Mammary epithelial cell (primary cell): Measurements from ENCODE around the gene KLHL42.

ENCODE experiments used
- EZH2 ChIP-seq: IDR thresholded peaks from 2 replicates; pipeline ENCODE4 v1.6.1; 2012; ENCODE audit warnings: low read length, inconsistent platforms, borderline replicate concordance
- TF ChIP-seq, protein P1 (sequence below), 2 donors: IDR thresholded peaks in 1 of 2; conservative IDR thresholded peaks in 1 of 2; 2 replicates each; pipeline ENCODE4 v1.5.1; 2011 to 2012; ENCODE audit warnings: inconsistent platforms in 2 of 2, low read length in 2 of 2, mild to moderate bottlenecking in 2 of 2, control low read depth in 1 of 2, low read depth in 1 of 2; ENCODE audit not compliant: insufficient read depth in 1 of 2; ENCODE audit errors: extremely low read depth in 1 of 2

DNA sequence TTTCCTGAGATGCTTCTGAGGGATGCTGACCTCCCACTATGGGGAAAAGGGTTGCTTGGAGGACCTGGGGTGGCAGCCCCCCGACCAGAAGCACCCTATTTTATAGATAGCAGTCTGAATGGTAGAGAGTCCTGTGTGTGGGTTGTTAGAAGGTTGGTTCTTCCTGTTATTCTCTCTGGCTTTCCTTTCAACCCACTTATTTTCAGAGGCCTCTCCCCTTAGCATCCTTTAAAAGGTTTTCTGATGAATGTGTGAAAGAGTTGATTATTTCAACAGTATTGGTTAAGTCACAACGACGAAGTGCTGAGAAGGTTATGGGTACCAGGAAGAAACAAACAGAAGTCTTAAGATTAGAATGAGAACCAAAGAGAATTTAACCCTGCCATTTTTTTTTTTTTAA is 20.8 kb downstream of the KLHL42 start:
- TF ChIP-seq, protein P1, sequence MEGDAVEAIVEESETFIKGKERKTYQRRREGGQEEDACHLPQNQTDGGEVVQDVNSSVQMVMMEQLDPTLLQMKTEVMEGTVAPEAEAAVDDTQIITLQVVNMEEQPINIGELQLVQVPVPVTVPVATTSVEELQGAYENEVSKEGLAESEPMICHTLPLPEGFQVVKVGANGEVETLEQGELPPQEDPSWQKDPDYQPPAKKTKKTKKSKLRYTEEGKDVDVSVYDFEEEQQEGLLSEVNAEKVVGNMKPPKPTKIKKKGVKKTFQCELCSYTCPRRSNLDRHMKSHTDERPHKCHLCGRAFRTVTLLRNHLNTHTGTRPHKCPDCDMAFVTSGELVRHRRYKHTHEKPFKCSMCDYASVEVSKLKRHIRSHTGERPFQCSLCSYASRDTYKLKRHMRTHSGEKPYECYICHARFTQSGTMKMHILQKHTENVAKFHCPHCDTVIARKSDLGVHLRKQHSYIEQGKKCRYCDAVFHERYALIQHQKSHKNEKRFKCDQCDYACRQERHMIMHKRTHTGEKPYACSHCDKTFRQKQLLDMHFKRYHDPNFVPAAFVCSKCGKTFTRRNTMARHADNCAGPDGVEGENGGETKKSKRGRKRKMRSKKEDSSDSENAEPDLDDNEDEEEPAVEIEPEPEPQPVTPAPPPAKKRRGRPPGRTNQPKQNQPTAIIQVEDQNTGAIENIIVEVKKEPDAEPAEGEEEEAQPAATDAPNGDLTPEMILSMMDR (conservative IDR thresholded peaks at IDR 0.05 in 1 of 2, IDR thresholded peaks at IDR 0.05 in 1 of 2; ENCODE audit: extremely low read depth in 1 of 2, insufficient read depth in 1 of 2, low read depth in 1 of 2, low read length in 2 of 2) = no peak
- no peak for TF ChIP-seq EZH2
